ENCODE results near the gene PTGES3.

DNA sequence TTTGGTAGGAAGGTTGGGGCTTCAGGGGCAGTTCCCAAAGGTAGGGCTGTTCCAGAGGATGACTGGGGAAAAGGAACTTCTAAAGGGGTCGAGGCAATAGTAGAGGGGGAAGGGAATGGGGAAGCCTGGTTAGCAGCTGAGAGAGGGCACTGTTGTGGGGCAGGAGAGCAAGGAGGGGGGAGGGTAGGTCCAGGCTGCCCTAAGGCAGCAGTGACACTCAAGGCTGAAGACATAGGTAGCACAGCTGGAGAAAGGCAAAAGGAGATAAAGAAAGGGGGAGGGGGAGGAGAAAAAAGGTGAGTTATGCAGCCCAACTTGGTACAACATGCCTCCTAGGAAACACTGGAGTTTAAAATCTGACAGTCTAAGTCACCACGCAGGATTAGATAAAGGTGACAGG lies 33.1 kb upstream of the PTGES3 start:
- TF ChIP-seq CTCF (IDR thresholded peaks at IDR 0.05): no peak
- no peak for TF ChIP-seq POLR2A (IDR thresholded peaks at IDR 0.05)
